Heart left ventricle (tissue), 16 donors: ENCODE measurements around the gene METTL22. TPM values are rescaled to one million over a fixed set of nuclear protein-coding genes. Genes with fewer than 3 reads are reported as not detected.

Experiments
- ATAC-seq, 4 donors: fragments of 200-7000 bp; cut with Tn5 transposase; one replicate each; pipeline ENCODE4 v1.9.1; 2020 to 2022; ENCODE audit warnings: moderate library complexity in 4 of 4, mild to moderate bottlenecking in 3 of 4, moderate number of reproducible peaks in 1 of 4
- DNase-seq, 5 donors: peaks; one replicate each; pipeline ENCODE4 v3.0.0-alpha.2; 2020
- H3K27ac ChIP-seq, 12 donors: fragments of 200-600 bp; sonication (generic) in 4 of 12; one replicate each; pipeline versions ENCODE4 v1.5.0 to v1.8.0; 2016 to 2022; ENCODE audit warnings: mild to moderate bottlenecking in 2 of 12
- H3K27me3 ChIP-seq, 9 donors: fragments of 200-600 bp; sonication (generic) in 2 of 9; one replicate each; pipeline versions ENCODE4 v1.5.1 to v1.8.0; 2016 to 2022; ENCODE audit warnings: mild to moderate bottlenecking in 3 of 9
- H3K36me3 ChIP-seq, 9 donors: fragments of 200-600 bp; sonication (generic) in 2 of 9; one replicate each; pipeline versions ENCODE4 v1.5.0 to v1.8.0; 2018 to 2022; ENCODE audit warnings: mild to moderate bottlenecking in 2 of 9
- H3K4me1 ChIP-seq, 12 donors: fragments of 200-600 bp; sonication (generic) in 4 of 12; one replicate each; pipeline versions ENCODE4 v1.5.0 to v1.8.0; 2016 to 2022; ENCODE audit warnings: mild to moderate bottlenecking in 3 of 12
- H3K4me3 ChIP-seq, 12 donors: fragments of 200-600 bp; sonication (generic) in 4 of 12; one replicate each; pipeline versions ENCODE4 v1.5.0 to v1.8.0; 2017 to 2022; ENCODE audit warnings: mild to moderate bottlenecking in 9 of 12, moderate library complexity in 4 of 12
- H3K9me3 ChIP-seq, 12 donors: fragments of 200-600 bp; sonication (generic) in 4 of 12; one replicate each; pipeline versions ENCODE4 v1.5.0 to v1.8.0; 2016 to 2022; ENCODE audit warnings: mild to moderate bottlenecking in 1 of 12
- POLR2A ChIP-seq, 2 donors: fragments of 450-650 bp; IDR thresholded peaks; one replicate each; pipeline ENCODE4 v1.6.1; 2017; ENCODE audit warnings: antibody characterized with exemption in 2 of 2, mild to moderate bottlenecking in 2 of 2, moderate library complexity in 2 of 2
- WGBS, 4 donors: extraction: QIAGEN DNeasy Blood & Tissue Kit in 2 of 4; methylation state at CpG; one replicate each; pipeline versions ENCODE4 v1.1.5 to v1.1.7; 2013 to 2018; 5-methylcytosine and 5-hydroxymethylcytosine counted together
- intact Hi-C, 10 donors: fragments of 100-400 bp; cut with DNase I; formaldehyde crosslinking; loops; one replicate each; pipeline versions ENCODE4 v1.11.1 to v1.14.2; 2022
- polyA plus RNA-seq, 2 donors: library from polyadenylated mRNA; stranded (reverse); fragments of 200-250 nt; gene quantifications; one replicate each; pipeline ENCODE4 v1.2.3, GENCODE V29; 2013
- total RNA-seq, 9 donors: library from RNA; depleted of rRNA in 2 of 9; stranded (reverse); fragments of >200 nt in 2 of 9; fragmentation: NEBNext Ultra II Directional in 3 of 9; extraction: Animal tissue kit (Norgen Biotek cat#: 25700) in 3 of 9; gene quantifications; one replicate each; pipeline versions ENCODE4 v1.1.0 to v1.2.4, GENCODE V29; 2016 to 2023
- TF ChIP-seq, protein P1 (sequence below), 12 donors: fragments of 200-600 bp; sonication (generic) in 4 of 12; IDR thresholded peaks; one replicate each; pipeline versions ENCODE4 v1.5.0 to v1.8.0; 2018 to 2022; ENCODE audit warnings: antibody characterized with exemption in 12 of 12, mild to moderate bottlenecking in 5 of 12
- donor health status: ischemic (EF 13 %, LVEDD 7.1; RV severe dilation, severe dysfunction).
- donor health status: healthy with polysubstance abuse.
- donor health status: DM: no; HTN: yes; CAD: no.
- donor health status: DM: no; HTN: no; CAD: no.
- donor health status: ischemic (EF 25% LVEDD 6.9; RV normal size, moderate dysfunction).
- donor health status: ischemic (EF 25% LVEDD 5.7; RV mildly dilated, moderate dysfunction).
- donor health status: healthy.
- donor health status: DM: yes; HTN: yes; CAD: no.
- donor health status: ischemic (EF 35%, LVEDD 5.7; RV mildly dilated, moderate dysfunction).
- donor health status: nonischemic (EF 11% LVEDD 7.7; RV severe dilation, severe dysfunction).
- donor health status: DM: yes; HTN: yes; CAD: no.
- donor health status: PGD.
- donor health status: ischemic (EF 29% LVEDD 5.4; RV normal size, mild dysfunction).
- donor health status: nonischemic (EF 23%, LVEDD 6.1; RV moderate dilation, normal function).

Gene METTL22
- total and polyA plus RNA-seq, 11 donors: 15.3 to 80.3 (median 34.0) TPM

DNA sequence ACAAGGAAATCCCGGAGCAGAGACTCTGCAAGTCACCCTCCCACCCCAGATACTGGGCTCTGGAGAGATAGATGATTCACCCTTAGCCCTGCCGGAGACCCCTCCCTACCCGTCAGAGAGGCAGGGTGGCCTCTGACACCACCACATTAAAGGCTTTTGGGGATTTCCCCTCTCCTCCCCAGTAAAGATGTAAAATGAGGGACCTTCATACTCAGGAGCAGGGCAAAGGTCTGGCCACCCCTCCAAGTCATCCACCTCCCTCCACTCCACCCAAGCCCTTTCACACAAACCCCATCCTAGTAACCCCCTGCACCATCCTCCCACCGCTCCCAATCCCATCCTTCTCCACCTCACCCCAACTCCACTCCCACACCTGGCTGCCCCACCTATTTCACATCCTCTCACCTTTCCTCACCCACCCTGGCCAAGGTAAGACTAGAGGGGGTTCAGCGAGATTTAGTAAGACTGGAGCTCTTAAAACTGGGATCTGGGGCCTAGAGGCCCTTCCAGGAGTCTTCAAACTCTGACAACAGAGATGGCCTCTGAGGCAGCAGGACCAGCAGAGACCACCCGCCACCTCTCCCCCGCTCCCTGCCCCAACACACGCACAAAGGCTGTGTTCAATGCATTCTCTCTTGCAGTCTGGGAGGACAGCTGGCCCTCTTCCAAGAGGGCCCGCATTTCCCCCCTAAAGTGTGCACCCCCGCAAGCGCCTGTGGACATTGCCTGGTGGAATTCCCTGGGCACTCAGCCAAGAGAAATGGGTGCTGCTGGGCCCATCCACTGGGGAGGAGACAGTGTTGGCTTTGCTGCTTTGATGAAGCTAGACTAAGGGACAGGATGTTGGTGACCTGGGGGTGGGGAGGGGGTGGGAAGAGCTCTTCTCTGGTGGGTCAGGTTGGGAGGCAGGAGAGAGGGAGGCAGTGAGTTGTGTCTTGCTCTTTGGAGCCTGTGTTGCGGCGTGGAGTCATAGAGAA lies 54.0 kb downstream of the METTL22 start:
- no peak for DNase-seq
- 64 to 73% (median 67%) methylated on average over 12 to 13 of the region's 13 CpGs for WGBS, 4 donors
- H3K9me3 ChIP-seq: peaks cover 0 to 3% (median 0%) of the 10 kb centered on the region in 12 donors
- no peak overlapping the region for H3K27ac ChIP-seq
- no peaks in the 10 kb centered on the region for H3K27me3 ChIP-seq
- ATAC-seq: no peak
- peaks cover 0 to 17% (median 8%) of the 10 kb centered on the region in 12 donors for H3K4me1 ChIP-seq
- TF ChIP-seq, protein P1, sequence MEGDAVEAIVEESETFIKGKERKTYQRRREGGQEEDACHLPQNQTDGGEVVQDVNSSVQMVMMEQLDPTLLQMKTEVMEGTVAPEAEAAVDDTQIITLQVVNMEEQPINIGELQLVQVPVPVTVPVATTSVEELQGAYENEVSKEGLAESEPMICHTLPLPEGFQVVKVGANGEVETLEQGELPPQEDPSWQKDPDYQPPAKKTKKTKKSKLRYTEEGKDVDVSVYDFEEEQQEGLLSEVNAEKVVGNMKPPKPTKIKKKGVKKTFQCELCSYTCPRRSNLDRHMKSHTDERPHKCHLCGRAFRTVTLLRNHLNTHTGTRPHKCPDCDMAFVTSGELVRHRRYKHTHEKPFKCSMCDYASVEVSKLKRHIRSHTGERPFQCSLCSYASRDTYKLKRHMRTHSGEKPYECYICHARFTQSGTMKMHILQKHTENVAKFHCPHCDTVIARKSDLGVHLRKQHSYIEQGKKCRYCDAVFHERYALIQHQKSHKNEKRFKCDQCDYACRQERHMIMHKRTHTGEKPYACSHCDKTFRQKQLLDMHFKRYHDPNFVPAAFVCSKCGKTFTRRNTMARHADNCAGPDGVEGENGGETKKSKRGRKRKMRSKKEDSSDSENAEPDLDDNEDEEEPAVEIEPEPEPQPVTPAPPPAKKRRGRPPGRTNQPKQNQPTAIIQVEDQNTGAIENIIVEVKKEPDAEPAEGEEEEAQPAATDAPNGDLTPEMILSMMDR (IDR thresholded peaks at IDR 0.05): no peak
- no peak for TF ChIP-seq POLR2A (IDR thresholded peaks at IDR 0.05)
- peaks cover 0 to 4% (median 0%) of the 10 kb centered on the region in 9 donors for H3K36me3 ChIP-seq
- H3K4me3 ChIP-seq: peak overlapping the region in 9 of 12 donors; percentile 55 to 91 (median 71)
- intact Hi-C loops: loop anchor here in 1 of 10 donors (5.0 kb wide), 1 partner anchor 122 kb away; the partner anchor contains the start of genes PMM2 and TMEM186

DNA sequence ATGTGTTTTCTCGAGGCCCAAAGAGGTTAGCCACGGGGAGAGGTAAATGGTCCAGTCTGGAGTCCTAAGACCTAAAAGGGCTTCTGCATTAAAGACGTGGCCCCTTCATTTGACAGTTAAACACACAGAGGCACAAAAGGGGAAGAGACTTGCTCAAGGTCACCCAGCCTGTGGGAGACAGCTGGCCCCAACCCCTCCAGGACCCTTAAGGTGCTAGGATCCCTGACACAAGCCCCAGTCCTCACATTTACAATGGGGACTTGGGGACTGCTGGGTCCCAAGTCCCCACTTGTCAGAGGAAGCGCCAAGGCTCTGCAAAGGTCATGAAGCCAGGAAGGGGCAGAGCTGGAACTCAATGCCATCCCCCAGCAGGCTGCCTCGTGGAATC lies 54.7 kb downstream of the METTL22 start:
- TF ChIP-seq POLR2A (IDR thresholded peaks at IDR 0.05): no peak
- TF ChIP-seq, protein P1 (IDR thresholded peaks at IDR 0.05): no peak
- Histone ChIP-seq H3K4me3 (no peak overlapping the region), H3K27ac (no peak overlapping the region), H3K4me1 (peaks cover 0 to 17% (median 8%) of the 10 kb centered on the region in 12 donors), H3K27me3 (no peaks in the 10 kb centered on the region), H3K36me3 (peaks cover 0 to 4% (median 0%) of the 10 kb centered on the region in 9 donors), H3K9me3 (peaks cover 0 to 3% (median 0%) of the 10 kb centered on the region in 12 donors)
- ATAC-seq (no peak), DNase-seq (no peak)
- WGBS, 4 donors: 65 to 80% (median 77%) methylated on average over 5 of the region's 5 CpGs
- intact Hi-C loops: loop anchor here in 1 of 10 donors (5.0 kb wide), 1 partner anchor 121 kb away; the partner anchor contains the start of genes PMM2 and TMEM186

DNA sequence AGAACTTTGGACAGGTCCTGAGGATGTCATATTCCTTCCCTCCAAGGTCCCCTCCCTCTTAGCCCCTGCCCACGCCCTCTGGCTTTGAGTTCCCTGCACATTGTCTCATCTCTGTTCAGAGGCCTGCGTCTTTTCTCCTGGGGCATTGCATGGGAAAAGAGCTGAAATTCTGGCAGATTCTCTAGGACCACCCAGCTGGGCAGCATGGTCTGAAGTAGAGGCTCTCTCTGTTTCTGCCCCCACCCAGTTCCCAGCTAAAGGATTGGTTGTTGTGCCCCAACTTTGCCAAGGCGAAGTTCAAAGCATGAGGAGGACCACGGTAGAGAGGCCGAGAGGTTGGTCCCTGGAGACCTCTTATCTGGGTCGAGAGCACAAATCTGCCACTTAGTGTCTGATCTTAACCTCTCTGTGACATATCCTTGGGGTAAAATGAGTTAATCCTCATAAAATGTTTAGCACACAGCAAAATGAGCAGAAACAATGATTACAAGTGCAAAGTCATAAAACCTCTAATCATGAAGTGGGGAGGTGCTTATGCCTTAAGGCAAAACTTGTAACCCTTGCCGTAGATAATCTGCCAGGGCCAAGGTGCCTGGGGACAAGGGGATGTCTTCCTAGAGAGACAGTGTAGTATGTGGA lies 55.4 kb downstream of the METTL22 start:
- DNase-seq (no peak), ATAC-seq (no peak)
- intact Hi-C loops: loop anchor here in 1 of 10 donors (5.0 kb wide), 1 partner anchor 120 kb away; the partner anchor contains the start of genes PMM2 and TMEM186
- H3K4me1 ChIP-seq: peaks cover 0 to 17% (median 8%) of the 10 kb centered on the region in 12 donors
- no peaks in the 10 kb centered on the region for H3K27me3 ChIP-seq
- H3K4me3 ChIP-seq: no peak overlapping the region
- peaks cover 0 to 3% (median 0%) of the 10 kb centered on the region in 12 donors for H3K9me3 ChIP-seq
- peaks cover 0 to 4% (median 0%) of the 10 kb centered on the region in 9 donors for H3K36me3 ChIP-seq
- WGBS, 4 donors: 79 to 87% (median 83%) methylated on average over 7 of the region's 7 CpGs
- H3K27ac ChIP-seq: no peak overlapping the region
- TF ChIP-seq POLR2A (IDR thresholded peaks at IDR 0.05): no peak
- TF ChIP-seq, protein P1 (IDR thresholded peaks at IDR 0.05): no peak
